ENCODE data around the gene CAMK4. TPM values are rescaled to one million over a fixed set of nuclear protein-coding genes. Genes with fewer than 3 reads are reported as not detected.
"Not testable (repeated sequence)": the region's sequence is repeated elsewhere in the genome, so short reads cannot be mapped to it uniquely, and the experiment has no call there.

The CAMK4 gene
- total and polyA plus RNA-seq, 2 experiments from 2014 or later, result 4.2 to 7.3 TPM

DNA sequence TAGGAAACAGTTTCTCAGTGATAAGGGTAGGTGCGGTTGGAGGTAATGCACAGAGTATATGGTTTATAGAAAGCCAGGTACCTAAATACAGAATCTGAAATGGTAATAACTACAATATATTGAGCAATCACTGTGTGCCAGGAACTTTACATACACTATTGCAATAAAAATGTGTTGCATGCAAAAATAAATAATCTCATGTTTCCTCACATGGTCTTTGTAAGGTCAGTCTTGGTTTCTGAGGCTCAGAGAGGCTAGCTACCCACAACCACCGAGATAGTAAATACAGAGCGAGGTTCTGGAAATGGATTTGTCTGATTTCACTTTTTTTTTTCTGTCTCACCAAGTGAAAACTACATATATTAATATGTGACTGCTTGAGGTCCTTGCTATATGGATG lies 128.9 kb downstream of the CAMK4 start:
- no peaks in the 10 kb centered on the region for H3K36me3 ChIP-seq (ENCODE audit: insufficient read depth)
- H3K4me2 ChIP-seq, result no peak overlapping the region
- H3K9me2 ChIP-seq (ENCODE audit: insufficient read depth), result no peaks in the 10 kb centered on the region
- no peak overlapping the region for H3K4me3 Mint-ChIP-seq
- ATAC-seq (no peak), DNase-seq (ENCODE audit: low spot score) (no peak)
- H3K27ac Mint-ChIP-seq, result no peak overlapping the region
- H3F3A ChIP-seq (replicated peaks; ENCODE audit: low read depth), result no peaks in the 10 kb centered on the region
- no peak overlapping the region for H2AFZ ChIP-seq
- no peaks in the 10 kb centered on the region for H3K79me2 ChIP-seq (replicated peaks; ENCODE audit: insufficient read depth)
- H3K4me1 Mint-ChIP-seq, result no peaks in the 10 kb centered on the region
- H3K27ac ChIP-seq (ENCODE audit: low read depth), result no peak overlapping the region
- H3K36me3 Mint-ChIP-seq (ENCODE audit: low read depth), result no peaks in the 10 kb centered on the region
- H3K27me3 Mint-ChIP-seq (ENCODE audit: insufficient read depth, low read depth, poor library complexity), result no peaks in the 10 kb centered on the region
- H3K27me3 ChIP-seq (ENCODE audit: insufficient read depth), result no peaks in the 10 kb centered on the region
- no peaks in the 10 kb centered on the region for H4K20me1 ChIP-seq (replicated peaks; ENCODE audit: insufficient read depth)
- TF ChIP-seq, protein P1, sequence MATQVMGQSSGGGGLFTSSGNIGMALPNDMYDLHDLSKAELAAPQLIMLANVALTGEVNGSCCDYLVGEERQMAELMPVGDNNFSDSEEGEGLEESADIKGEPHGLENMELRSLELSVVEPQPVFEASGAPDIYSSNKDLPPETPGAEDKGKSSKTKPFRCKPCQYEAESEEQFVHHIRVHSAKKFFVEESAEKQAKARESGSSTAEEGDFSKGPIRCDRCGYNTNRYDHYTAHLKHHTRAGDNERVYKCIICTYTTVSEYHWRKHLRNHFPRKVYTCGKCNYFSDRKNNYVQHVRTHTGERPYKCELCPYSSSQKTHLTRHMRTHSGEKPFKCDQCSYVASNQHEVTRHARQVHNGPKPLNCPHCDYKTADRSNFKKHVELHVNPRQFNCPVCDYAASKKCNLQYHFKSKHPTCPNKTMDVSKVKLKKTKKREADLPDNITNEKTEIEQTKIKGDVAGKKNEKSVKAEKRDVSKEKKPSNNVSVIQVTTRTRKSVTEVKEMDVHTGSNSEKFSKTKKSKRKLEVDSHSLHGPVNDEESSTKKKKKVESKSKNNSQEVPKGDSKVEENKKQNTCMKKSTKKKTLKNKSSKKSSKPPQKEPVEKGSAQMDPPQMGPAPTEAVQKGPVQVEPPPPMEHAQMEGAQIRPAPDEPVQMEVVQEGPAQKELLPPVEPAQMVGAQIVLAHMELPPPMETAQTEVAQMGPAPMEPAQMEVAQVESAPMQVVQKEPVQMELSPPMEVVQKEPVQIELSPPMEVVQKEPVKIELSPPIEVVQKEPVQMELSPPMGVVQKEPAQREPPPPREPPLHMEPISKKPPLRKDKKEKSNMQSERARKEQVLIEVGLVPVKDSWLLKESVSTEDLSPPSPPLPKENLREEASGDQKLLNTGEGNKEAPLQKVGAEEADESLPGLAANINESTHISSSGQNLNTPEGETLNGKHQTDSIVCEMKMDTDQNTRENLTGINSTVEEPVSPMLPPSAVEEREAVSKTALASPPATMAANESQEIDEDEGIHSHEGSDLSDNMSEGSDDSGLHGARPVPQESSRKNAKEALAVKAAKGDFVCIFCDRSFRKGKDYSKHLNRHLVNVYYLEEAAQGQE (IDR thresholded peaks at IDR 0.05; ENCODE audit: unreplicated experiment), result no peak
- TF ChIP-seq STAT1 (IDR thresholded peaks at IDR 0.05; ENCODE audit: unreplicated experiment) (no peak), ZNF331 (CRISPR knock-in tag; IDR thresholded peaks at IDR 0.05; ENCODE audit: low read depth) (no peak), ZNF114 (CRISPR knock-in tag; IDR thresholded peaks at IDR 0.05) (no peak), CREB1 (CRISPR knock-in tag; IDR thresholded peaks at IDR 0.05; ENCODE audit: low read depth) (no peak), POLR2AphosphoS5 (IDR thresholded peaks at IDR 0.05; ENCODE audit: low read depth) (no peak), EZH2phosphoT487 (IDR thresholded peaks at IDR 0.05; ENCODE audit: unreplicated experiment) (no peak), NANOG (IDR thresholded peaks at IDR 0.05; ENCODE audit: borderline replicate concordance) (no peak), JUNB (IDR thresholded peaks at IDR 0.05; ENCODE audit: unreplicated experiment) (no peak), EZH2 (IDR thresholded peaks at IDR 0.05; ENCODE audit: low read depth, unreplicated experiment) (no peak)
- TF ChIP-seq, protein P2, sequence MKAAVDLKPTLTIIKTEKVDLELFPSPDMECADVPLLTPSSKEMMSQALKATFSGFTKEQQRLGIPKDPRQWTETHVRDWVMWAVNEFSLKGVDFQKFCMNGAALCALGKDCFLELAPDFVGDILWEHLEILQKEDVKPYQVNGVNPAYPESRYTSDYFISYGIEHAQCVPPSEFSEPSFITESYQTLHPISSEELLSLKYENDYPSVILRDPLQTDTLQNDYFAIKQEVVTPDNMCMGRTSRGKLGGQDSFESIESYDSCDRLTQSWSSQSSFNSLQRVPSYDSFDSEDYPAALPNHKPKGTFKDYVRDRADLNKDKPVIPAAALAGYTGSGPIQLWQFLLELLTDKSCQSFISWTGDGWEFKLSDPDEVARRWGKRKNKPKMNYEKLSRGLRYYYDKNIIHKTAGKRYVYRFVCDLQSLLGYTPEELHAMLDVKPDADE (IDR thresholded peaks at IDR 0.05), result no peak
- H3K4me1 ChIP-seq (ENCODE audit: insufficient read depth), result no peaks in the 10 kb centered on the region
- no peak overlapping the region for H3K4me3 ChIP-seq
- H3K9me3 Mint-ChIP-seq, result no peaks in the 10 kb centered on the region

DNA sequence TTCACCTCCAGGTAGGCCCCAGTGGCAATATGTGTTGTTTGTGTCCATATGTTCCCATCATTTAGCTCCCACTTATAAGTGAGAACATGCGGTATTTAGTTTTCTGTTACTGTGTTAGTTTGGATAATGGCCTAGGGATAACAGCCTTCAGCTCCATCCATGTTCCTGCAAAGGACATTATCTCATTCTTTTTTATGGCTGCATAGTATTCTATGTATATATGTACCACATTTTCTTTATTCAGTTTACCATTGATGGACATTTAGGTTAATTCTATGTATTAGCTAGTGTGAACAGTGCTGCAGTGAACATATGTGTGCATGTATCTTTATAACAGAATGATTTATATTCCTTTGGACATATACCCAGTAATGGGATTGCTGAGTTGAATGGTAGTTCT lies 134.5 kb downstream of the CAMK4 start:
- H3K4me1 ChIP-seq (ENCODE audit: insufficient read depth); H3F3A ChIP-seq (replicated peaks; ENCODE audit: low read depth); H3K79me2 ChIP-seq (replicated peaks; ENCODE audit: insufficient read depth); H3K4me3 ChIP-seq; H3K27ac ChIP-seq (ENCODE audit: low read depth); H3K27ac Mint-ChIP-seq; H3K27me3 ChIP-seq (ENCODE audit: insufficient read depth); H3K4me2 ChIP-seq; DNase-seq (ENCODE audit: low spot score); H3K9me3 Mint-ChIP-seq; H3K36me3 Mint-ChIP-seq (ENCODE audit: low read depth); H3K4me1 Mint-ChIP-seq; H3K4me3 Mint-ChIP-seq; H3K9me2 ChIP-seq (ENCODE audit: insufficient read depth); H2AFZ ChIP-seq; H4K20me1 ChIP-seq (replicated peaks; ENCODE audit: insufficient read depth); H3K36me3 ChIP-seq (ENCODE audit: insufficient read depth); ATAC-seq; H3K27me3 Mint-ChIP-seq (ENCODE audit: insufficient read depth, low read depth, poor library complexity): not testable (repeated sequence)
